ENCODE measurements around the gene RNASE13. TPM values are rescaled to one million over a fixed set of nuclear protein-coding genes. Genes with fewer than 3 reads are reported as not detected.

Gene RNASE13
- total RNA-seq, 1 experiment from 2014 or later, result not detected

DNA sequence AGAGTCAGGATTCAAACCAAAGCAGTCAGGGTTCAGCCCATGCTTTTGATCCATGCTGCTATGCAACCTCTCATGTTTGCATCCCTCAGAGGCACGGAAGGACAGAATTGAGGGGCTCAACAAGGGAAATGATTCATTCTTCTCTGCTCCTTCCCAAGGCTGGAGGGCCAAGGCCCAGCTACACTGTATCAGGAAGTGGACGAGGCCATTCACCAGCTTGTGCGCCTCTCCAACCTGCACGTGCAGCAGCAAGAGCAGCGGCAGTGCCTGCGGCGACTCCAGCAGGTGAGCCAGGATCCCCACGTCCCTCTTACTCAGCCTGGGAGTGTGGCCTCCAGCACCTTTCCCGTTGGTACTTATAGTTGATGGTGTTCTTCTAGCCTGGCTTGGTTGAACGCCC lies 44.1 kb upstream of the RNASE13 start:
- Mint-ChIP-seq H3K27me3 (ENCODE audit: low read depth) (no peaks in the 10 kb centered on the region), H3K9me3 (no peaks in the 10 kb centered on the region), H3K4me3 (no peak overlapping the region), H3K4me1 (no peaks in the 10 kb centered on the region), H3K27ac (no peak overlapping the region), H3K36me3 (ENCODE audit: insufficient read depth in 1 of 3, low read depth in 3 of 3) (peaks cover 59 to 92% (median 88%) of the 10 kb centered on the region in 3 experiments)
- no peak overlapping the region for H2BK5ac ChIP-seq (ENCODE audit: insufficient read length, low read length)
- H2AK5ac ChIP-seq (ENCODE audit: insufficient read length, low read length), result no peak overlapping the region
- H3K4me1 ChIP-seq (ENCODE audit: insufficient read depth, low read length), result no peaks in the 10 kb centered on the region
- no peak overlapping the region for H2AFZ ChIP-seq (ENCODE audit: low read length)
- H3K23me2 ChIP-seq (ENCODE audit: insufficient read length, low read depth, low read length, poor library complexity, severe bottlenecking), result no peaks in the 10 kb centered on the region
- H4K91ac ChIP-seq (ENCODE audit: insufficient read length, low read depth, low read length), result no peak overlapping the region
- no peaks in the 10 kb centered on the region for H3K79me2 ChIP-seq (ENCODE audit: insufficient read depth, low read length)
- H3K23ac ChIP-seq (ENCODE audit: insufficient read length, low read depth, low read length), result no peak overlapping the region
- H4K8ac ChIP-seq (replicated peaks; ENCODE audit: insufficient read length, low read depth, low read length), result no peak overlapping the region
- H2BK20ac ChIP-seq (ENCODE audit: low read depth, low read length, poor library complexity, severe bottlenecking), result no peak overlapping the region
- no peak overlapping the region for H3K4me2 ChIP-seq (ENCODE audit: insufficient read depth, insufficient read length, low read length)
- no peak for DNase-seq
- H3K56ac ChIP-seq (ENCODE audit: insufficient read length, low read depth, low read length), result no peak overlapping the region
- H3K18ac ChIP-seq (ENCODE audit: insufficient read length, low read depth, low read length), result no peak overlapping the region
- TF ChIP-seq, protein P1, sequence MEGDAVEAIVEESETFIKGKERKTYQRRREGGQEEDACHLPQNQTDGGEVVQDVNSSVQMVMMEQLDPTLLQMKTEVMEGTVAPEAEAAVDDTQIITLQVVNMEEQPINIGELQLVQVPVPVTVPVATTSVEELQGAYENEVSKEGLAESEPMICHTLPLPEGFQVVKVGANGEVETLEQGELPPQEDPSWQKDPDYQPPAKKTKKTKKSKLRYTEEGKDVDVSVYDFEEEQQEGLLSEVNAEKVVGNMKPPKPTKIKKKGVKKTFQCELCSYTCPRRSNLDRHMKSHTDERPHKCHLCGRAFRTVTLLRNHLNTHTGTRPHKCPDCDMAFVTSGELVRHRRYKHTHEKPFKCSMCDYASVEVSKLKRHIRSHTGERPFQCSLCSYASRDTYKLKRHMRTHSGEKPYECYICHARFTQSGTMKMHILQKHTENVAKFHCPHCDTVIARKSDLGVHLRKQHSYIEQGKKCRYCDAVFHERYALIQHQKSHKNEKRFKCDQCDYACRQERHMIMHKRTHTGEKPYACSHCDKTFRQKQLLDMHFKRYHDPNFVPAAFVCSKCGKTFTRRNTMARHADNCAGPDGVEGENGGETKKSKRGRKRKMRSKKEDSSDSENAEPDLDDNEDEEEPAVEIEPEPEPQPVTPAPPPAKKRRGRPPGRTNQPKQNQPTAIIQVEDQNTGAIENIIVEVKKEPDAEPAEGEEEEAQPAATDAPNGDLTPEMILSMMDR (conservative IDR thresholded peaks at IDR 0.05), result no peak
- no peak overlapping the region for H3K27ac ChIP-seq (ENCODE audit: insufficient read length, low read depth, low read length)
- no peaks in the 10 kb centered on the region for H4K20me1 ChIP-seq (ENCODE audit: control insufficient read depth, insufficient read depth, insufficient read length)
- H3K4ac ChIP-seq (ENCODE audit: low read depth, low read length), result no peak overlapping the region
- H3K9ac ChIP-seq (ENCODE audit: extremely low read depth, insufficient read length, low read length), result no peak overlapping the region
- H2BK15ac ChIP-seq (ENCODE audit: low read depth, low read length), result no peak overlapping the region
- no CpG with 5 or more reads among the region's 10 CpGs for WGBS (ENCODE audit: extremely low coverage, insufficient read length, low lambda C conversion rate)
- H3K79me1 ChIP-seq (ENCODE audit: insufficient read depth, low read depth, low read length, poor library complexity, severe bottlenecking), result no peaks in the 10 kb centered on the region
- no peak overlapping the region for H3K14ac ChIP-seq (ENCODE audit: insufficient read depth, low read length)
- H3T11ph ChIP-seq (ENCODE audit: low read length), result no peak overlapping the region
- H2BK120ac ChIP-seq (ENCODE audit: low read depth, low read length, poor library complexity, severe bottlenecking), result no peak overlapping the region
- H3K9me3 ChIP-seq (ENCODE audit: control insufficient read depth, low read depth, low read length), result no peaks in the 10 kb centered on the region
- H2BK12ac ChIP-seq (ENCODE audit: insufficient read length, low read depth, low read length), result no peak overlapping the region
- H3K27me3 ChIP-seq (ENCODE audit: insufficient read depth, low read length), result no peaks in the 10 kb centered on the region
- no peak overlapping the region for H4K5ac ChIP-seq (ENCODE audit: insufficient read length, low read depth, low read length)
